Liver (tissue), 3 donors: Measurements from ENCODE around the gene MAP6.

ENCODE experiments used
- CTCF ChIP-seq: fragments of 150-350 bp; IDR thresholded peaks from 2 replicates; pipeline ENCODE4 v1.5.1; 2017; ENCODE audit warnings: improper control_type of control experiment, low read depth, low read length; ENCODE audit not compliant: missing input control
- EGR1 ChIP-seq, 2 donors: IDR thresholded peaks; 2 replicates each; pipeline ENCODE4 v1.6.1; 2016 to 2018; ENCODE audit warnings: antibody characterized with exemption in 2 of 2, low read depth in 2 of 2
- HNF4A ChIP-seq, 2 donors: conservative IDR thresholded peaks; 2 replicates each; pipeline ENCODE4 v1.6.1; 2016; ENCODE audit warnings: antibody characterized with exemption in 2 of 2, mild to moderate bottlenecking in 2 of 2
- RAD21 ChIP-seq, 2 donors: IDR thresholded peaks; 2 replicates each; pipeline ENCODE4 v1.6.1; 2016; ENCODE audit warnings: antibody characterized with exemption in 2 of 2, mild to moderate bottlenecking in 2 of 2
- TAF1 ChIP-seq: conservative IDR thresholded peaks from 2 replicates; pipeline ENCODE4 v1.6.1; 2016; ENCODE audit warnings: antibody characterized with exemption, mild to moderate bottlenecking
- YY1 ChIP-seq: IDR thresholded peaks from 2 replicates; pipeline ENCODE4 v1.6.1; 2016; ENCODE audit warnings: antibody characterized with exemption, mild to moderate bottlenecking
- TF ChIP-seq, protein P1 (sequence below): IDR thresholded peaks from 2 replicates; pipeline ENCODE4 v1.6.1; 2016; ENCODE audit warnings: antibody characterized with exemption, mild to moderate bottlenecking
- donor health status: healthy.
- donor health status: healthy.

DNA sequence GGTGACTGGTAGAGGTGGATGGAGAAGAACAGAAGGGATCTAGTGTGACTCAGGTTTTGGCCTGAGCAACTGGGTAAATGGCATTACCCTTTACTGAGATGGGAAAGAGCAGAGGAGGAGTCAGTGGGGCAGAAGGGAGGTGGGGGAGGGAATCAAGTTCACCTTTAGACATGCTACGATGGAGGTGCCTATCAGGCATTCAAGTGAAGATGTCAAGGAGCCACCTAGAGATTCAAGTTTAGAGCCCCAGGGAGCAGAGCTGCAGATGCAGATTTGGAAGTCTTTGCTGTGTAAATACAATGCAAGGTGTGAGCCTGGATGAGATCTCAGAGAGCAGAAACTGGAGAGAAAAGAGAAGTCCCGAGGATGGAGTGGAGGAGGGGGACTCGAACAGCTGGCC lies 47.8 kb upstream of the MAP6 start:
- TF ChIP-seq CTCF, result no peak
- TF ChIP-seq, protein P1, sequence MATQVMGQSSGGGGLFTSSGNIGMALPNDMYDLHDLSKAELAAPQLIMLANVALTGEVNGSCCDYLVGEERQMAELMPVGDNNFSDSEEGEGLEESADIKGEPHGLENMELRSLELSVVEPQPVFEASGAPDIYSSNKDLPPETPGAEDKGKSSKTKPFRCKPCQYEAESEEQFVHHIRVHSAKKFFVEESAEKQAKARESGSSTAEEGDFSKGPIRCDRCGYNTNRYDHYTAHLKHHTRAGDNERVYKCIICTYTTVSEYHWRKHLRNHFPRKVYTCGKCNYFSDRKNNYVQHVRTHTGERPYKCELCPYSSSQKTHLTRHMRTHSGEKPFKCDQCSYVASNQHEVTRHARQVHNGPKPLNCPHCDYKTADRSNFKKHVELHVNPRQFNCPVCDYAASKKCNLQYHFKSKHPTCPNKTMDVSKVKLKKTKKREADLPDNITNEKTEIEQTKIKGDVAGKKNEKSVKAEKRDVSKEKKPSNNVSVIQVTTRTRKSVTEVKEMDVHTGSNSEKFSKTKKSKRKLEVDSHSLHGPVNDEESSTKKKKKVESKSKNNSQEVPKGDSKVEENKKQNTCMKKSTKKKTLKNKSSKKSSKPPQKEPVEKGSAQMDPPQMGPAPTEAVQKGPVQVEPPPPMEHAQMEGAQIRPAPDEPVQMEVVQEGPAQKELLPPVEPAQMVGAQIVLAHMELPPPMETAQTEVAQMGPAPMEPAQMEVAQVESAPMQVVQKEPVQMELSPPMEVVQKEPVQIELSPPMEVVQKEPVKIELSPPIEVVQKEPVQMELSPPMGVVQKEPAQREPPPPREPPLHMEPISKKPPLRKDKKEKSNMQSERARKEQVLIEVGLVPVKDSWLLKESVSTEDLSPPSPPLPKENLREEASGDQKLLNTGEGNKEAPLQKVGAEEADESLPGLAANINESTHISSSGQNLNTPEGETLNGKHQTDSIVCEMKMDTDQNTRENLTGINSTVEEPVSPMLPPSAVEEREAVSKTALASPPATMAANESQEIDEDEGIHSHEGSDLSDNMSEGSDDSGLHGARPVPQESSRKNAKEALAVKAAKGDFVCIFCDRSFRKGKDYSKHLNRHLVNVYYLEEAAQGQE, result no peak
- no peak for TF ChIP-seq YY1
- TF ChIP-seq RAD21 (IDR thresholded peaks at IDR 0.05), result no peak
- TF ChIP-seq EGR1 (IDR thresholded peaks at IDR 0.05; ENCODE audit: low read depth in 2 of 2), result no peak
- TF ChIP-seq TAF1, result no peak
- TF ChIP-seq HNF4A (conservative IDR thresholded peaks at IDR 0.05), result no peak
